HCT116 (cell line): ENCODE data around the gene SLC22A23. TPM values are rescaled to one million over a fixed set of nuclear protein-coding genes. Genes with fewer than 3 reads are reported as not detected.

Experiments used
- ATAC-seq: fragments of 200-7000 bp; cut with Tn5 transposase; 2 replicates; pipeline ENCODE4 v1.9.1; 2020; ENCODE audit warnings: mild to moderate bottlenecking, moderate library complexity
- BruUV-seq: library from RNA; stranded (reverse); fragments of 400-500 nt; replicated peaks from 2 replicates; lab custom pipeline; 2021; lab: Mats Ljungman, UMichigan
- CTCF ChIA-PET: fragments of 300-600 bp; sonication (Branson Sonifier 250); formaldehyde crosslinking; loops from one replicate; lab custom pipeline; 2021; ENCODE audit warnings: antibody characterized with exemption; lab: Charles Lee
- POLR2A ChIA-PET: fragments of 300-600, 350-600 bp; sonication (Branson Sonifier 250); formaldehyde crosslinking; loops from one replicate; lab custom pipeline; 2021; ENCODE audit warnings: antibody characterized with exemption; lab: Charles Lee
- RAD21 ChIA-PET, 2 experiments: fragments of 300-600 bp; sonication (Branson Sonifier 250); formaldehyde crosslinking; loops; one replicate each; lab custom pipeline; 2023; ENCODE audit warnings: low total read pairs in 2 of 2; ENCODE audit not compliant: uncharacterized antibody in 2 of 2, unreplicated experiment in 2 of 2, low non-redundant PET in 1 of 2; lab: Charles Lee
- DNase-seq: peaks from one replicate; pipeline ENCODE4 v3.0.0-alpha.2; 2010; ENCODE audit warnings: low read depth, low spot score
- H2AFZ ChIP-seq: fragments of 200-600 bp; shearing (Covaris generic), sonication (generic); 2 replicates; pipeline ENCODE4 v1.6.1; 2017; ENCODE audit warnings: low read depth, mixed run types, mixed read lengths, antibody characterized with exemption, low read length; ENCODE audit not compliant: poor library complexity, severe bottlenecking
- H3K27ac ChIP-seq: 2 replicates; pipeline ENCODE4 v1.5.1; 2012; ENCODE audit warnings: low read depth, low read length
- H3K27me3 ChIP-seq: fragments of 200-600 bp; sonication (generic); 2 replicates; pipeline ENCODE4 v1.6.1; 2016; ENCODE audit warnings: mixed run types, low read length, mixed read lengths; ENCODE audit not compliant: insufficient read depth
- H3K36me3 ChIP-seq, 2 experiments: fragments of 200-500 bp in 1 of 2; fragments of 200-600 bp in 1 of 2; sonication (Bioruptor generic) in 1 of 2; sonication (generic) in 1 of 2; 2 replicates each; pipeline versions ENCODE4 v1.5.1 to v1.6.1; 2014 to 2016; ENCODE audit warnings: low read length in 2 of 2, inconsistent platforms in 1 of 2, mixed read lengths in 1 of 2, mixed run types in 1 of 2; ENCODE audit not compliant: insufficient read depth in 2 of 2, control insufficient read depth in 1 of 2
- H3K4me1 ChIP-seq, 2 experiments: fragments of 200-600 bp in 1 of 2; sonication (generic) in 1 of 2; 2 replicates each; pipeline versions ENCODE4 v1.5.1 to v1.6.1; 2012 to 2017; ENCODE audit warnings: low read length in 2 of 2, inconsistent platforms in 1 of 2, mild to moderate bottlenecking in 1 of 2, mixed read lengths in 1 of 2, mixed run types in 1 of 2, moderate library complexity in 1 of 2; ENCODE audit not compliant: insufficient read depth in 2 of 2, control insufficient read depth in 1 of 2
- H3K4me2 ChIP-seq: fragments of 200-600 bp; sonication (generic); 2 replicates; pipeline ENCODE4 v1.6.1; 2017; ENCODE audit warnings: mixed run types, low read length, mixed read lengths
- H3K4me3 ChIP-seq, 2 experiments: fragments of 200-600 bp in 1 of 2; sonication (generic) in 1 of 2; replicated peaks in 1 of 2; 2 replicates each; pipeline ENCODE4 v1.5.1; 2011 to 2016; ENCODE audit warnings: low read length in 2 of 2, control low read depth in 1 of 2, low read depth in 1 of 2, mild to moderate bottlenecking in 1 of 2, mixed read lengths in 1 of 2, mixed run types in 1 of 2
- H3K79me2 ChIP-seq: fragments of 200-600 bp; sonication (generic); 2 replicates; pipeline ENCODE4 v1.6.1; 2017; ENCODE audit warnings: mild to moderate bottlenecking, mixed run types, low read length, moderate library complexity, mixed read lengths; ENCODE audit not compliant: insufficient read depth
- H3K9ac ChIP-seq: fragments of 200-600 bp; sonication (generic); 2 replicates; pipeline ENCODE4 v1.6.1; 2016; ENCODE audit warnings: low read length, mixed read lengths
- H3K9me2 ChIP-seq: fragments of 200-600 bp; sonication (generic), shearing (Covaris generic); 2 replicates; pipeline ENCODE4 v1.6.1; 2017; ENCODE audit warnings: mixed run types, mild to moderate bottlenecking, moderate library complexity; ENCODE audit not compliant: insufficient read depth
- H3K9me3 ChIP-seq, 2 experiments: fragments of 200-500 bp in 1 of 2; fragments of 200-600 bp in 1 of 2; sonication (Bioruptor generic) in 1 of 2; sonication (generic) in 1 of 2; 2 replicates each; pipeline ENCODE4 v1.6.1; 2014 to 2017; ENCODE audit warnings: low read length in 2 of 2, mixed read lengths in 2 of 2, inconsistent platforms in 1 of 2, low read depth in 1 of 2, mild to moderate bottlenecking in 1 of 2, mixed run types in 1 of 2, moderate library complexity in 1 of 2; ENCODE audit not compliant: control insufficient read depth in 1 of 2, insufficient read depth in 1 of 2
- H4K20me1 ChIP-seq: fragments of 200-600 bp; sonication (generic), shearing (Covaris generic); 2 replicates; pipeline ENCODE4 v1.6.1; 2017; ENCODE audit warnings: mixed run types, mild to moderate bottlenecking, moderate library complexity; ENCODE audit not compliant: insufficient read depth
- ATF3 ChIP-seq: IDR thresholded peaks from 2 replicates; pipeline ENCODE4 v1.6.1; 2012
- CBX3 ChIP-seq: IDR thresholded peaks from 2 replicates; pipeline ENCODE4 v1.6.1; 2012; ENCODE audit warnings: low read depth
- CTCF ChIP-seq, 3 experiments: fragments of 200-600 bp in 1 of 3; sonication (generic) in 1 of 3; IDR thresholded peaks in 2 of 3; conservative IDR thresholded peaks in 1 of 3; 2 replicates each; pipeline ENCODE4 v1.5.1; 2012 to 2017; ENCODE audit warnings: low read depth in 2 of 3, low read length in 2 of 3, antibody characterized with exemption in 1 of 3, borderline replicate concordance in 1 of 3, control low read depth in 1 of 3, mild to moderate bottlenecking in 1 of 3, mixed read lengths in 1 of 3, mixed run types in 1 of 3, moderate library complexity in 1 of 3; ENCODE audit not compliant: insufficient read depth in 1 of 3
- EGR1 ChIP-seq: IDR thresholded peaks from 2 replicates; pipeline ENCODE4 v1.6.1; 2012; ENCODE audit warnings: low read depth
- ELF1 ChIP-seq: IDR thresholded peaks from 2 replicates; pipeline ENCODE4 v1.6.1; 2012; ENCODE audit warnings: low read depth, borderline replicate concordance
- EZH2 ChIP-seq: fragments of 200-600 bp; sonication (generic); IDR thresholded peaks from 2 replicates; pipeline ENCODE4 v1.6.1; 2017; ENCODE audit warnings: antibody characterized with exemption, mixed run types
- EZH2phosphoT487 ChIP-seq: fragments of 200-600 bp; IDR thresholded peaks from 2 replicates; pipeline ENCODE4 v1.6.1; 2018; ENCODE audit warnings: antibody characterized with exemption, borderline replicate concordance
- JUND ChIP-seq: IDR thresholded peaks from 2 replicates; pipeline ENCODE4 v1.6.1; 2012
- POLR2A ChIP-seq: IDR thresholded peaks from 2 replicates; pipeline ENCODE4 v1.7.0; 2011; ENCODE audit warnings: borderline replicate concordance; ENCODE audit not compliant: insufficient read depth, insufficient read length; ENCODE audit errors: extremely low read depth
- POLR2AphosphoS5 ChIP-seq: IDR thresholded peaks from 2 replicates; pipeline ENCODE4 v1.6.1; 2011; ENCODE audit warnings: mild to moderate bottlenecking, low read depth, low read length, moderate library complexity
- RAD21 ChIP-seq: IDR thresholded peaks from 2 replicates; pipeline ENCODE4 v1.6.1; 2012; ENCODE audit warnings: low read depth, mild to moderate bottlenecking
- REST ChIP-seq: IDR thresholded peaks from 2 replicates; pipeline ENCODE4 v1.6.1; 2012; ENCODE audit warnings: low read depth
- SRF ChIP-seq: IDR thresholded peaks from 2 replicates; pipeline ENCODE4 v1.6.1; 2012; ENCODE audit warnings: low read depth
- TCF7L2 ChIP-seq: IDR thresholded peaks from 2 replicates; pipeline ENCODE4 v1.7.0; 2011; ENCODE audit warnings: borderline replicate concordance, inconsistent platforms; ENCODE audit not compliant: insufficient read depth, insufficient read length; ENCODE audit errors: extremely low read depth
- ZBTB33 ChIP-seq: IDR thresholded peaks from 2 replicates; pipeline ENCODE4 v1.6.1; 2011; ENCODE audit warnings: mild to moderate bottlenecking, low read length, moderate library complexity; ENCODE audit not compliant: insufficient replicate concordance; ENCODE audit errors: extremely low read depth
- ZFX ChIP-seq: fragments of 450-650 bp; IDR thresholded peaks from 2 replicates; pipeline ENCODE4 v1.6.1; 2017
- ZNF274 ChIP-seq: fragments of 200-500 bp; sonication (Bioruptor generic); IDR thresholded peaks from 2 replicates; pipeline ENCODE4 v1.6.1; 2014; ENCODE audit warnings: mild to moderate bottlenecking, low read depth, low read length, inconsistent platforms
- intact Hi-C: fragments of 100-400 bp; cut with micrococcal nuclease; formaldehyde crosslinking; loops from 2 replicates; pipeline ENCODE4 v1.10.0; 2022
- total RNA-seq: library from RNA; stranded (reverse); gene quantifications from one replicate; pipeline ENCODE4 v1.2.1, GENCODE V29; 2021; ENCODE audit not compliant: unreplicated experiment

The SLC22A23 gene
- total RNA-seq, 1 experiment from 2014 or later: 11.5 TPM

DNA sequence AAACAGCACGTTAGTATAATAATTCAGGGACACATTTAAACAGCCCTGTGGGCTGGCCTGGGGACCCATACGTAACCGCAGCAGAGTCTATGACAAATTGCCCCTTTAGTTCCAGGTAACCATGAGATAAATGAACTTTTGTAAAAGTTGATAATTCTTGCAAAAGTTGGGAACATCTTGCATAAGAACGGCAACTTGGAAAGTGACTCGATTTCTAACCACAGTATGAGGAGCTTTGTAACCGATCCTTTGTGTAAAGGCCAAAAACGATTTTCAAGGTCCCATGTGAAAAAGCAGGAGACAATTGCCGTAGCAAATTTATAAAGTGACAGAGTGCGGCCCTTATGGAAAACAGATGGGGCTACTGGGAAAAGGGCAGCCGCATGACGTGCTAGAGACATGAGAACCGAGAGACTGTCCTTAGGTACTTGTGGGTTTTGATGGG is 116.5 kb downstream of the SLC22A23 start:
- TF ChIP-seq JUND (no peak), REST (no peak), CBX3 (no peak), ZBTB33 (no peak), ATF3 (no peak), SRF (no peak), ZNF274 (no peak), EZH2phosphoT487 (no peak), POLR2AphosphoS5 (no peak), EZH2 (no peak), ELF1 (no peak), TCF7L2 (no peak), POLR2A (no peak), CTCF (IDR thresholded peaks at IDR 0.05 in 2 of 3, conservative IDR thresholded peaks at IDR 0.05 in 1 of 3; ENCODE audit: borderline replicate concordance in 1 of 3, insufficient read depth in 1 of 3, low read depth in 2 of 3, low read length in 2 of 3) (no peak), RAD21 (no peak), EGR1 (no peak), ZFX (no peak)
- H3K36me3 ChIP-seq: no peaks in the 10 kb centered on the region
- no peak overlapping the region for H3K4me3 ChIP-seq
- POLR2A ChIA-PET: no interaction called here
- H3K9me2 ChIP-seq: no peaks in the 10 kb centered on the region
- no peaks in the 10 kb centered on the region for H3K79me2 ChIP-seq
- RAD21 ChIA-PET: no interaction called here
- H3K9ac ChIP-seq: no peak overlapping the region
- no peak overlapping the region for H3K4me2 ChIP-seq
- no peaks in the 10 kb centered on the region for H3K9me3 ChIP-seq
- H2AFZ ChIP-seq: no peak overlapping the region
- H3K27me3 ChIP-seq: no peaks in the 10 kb centered on the region
- H3K4me1 ChIP-seq: peaks cover 19 to 29% of the 10 kb centered on the region in 2 experiments
- intact Hi-C loops: no loop called here
- ATAC-seq: no peak
- CTCF ChIA-PET: no interaction called here
- H4K20me1 ChIP-seq: no peaks in the 10 kb centered on the region
- no TSS peak for BruUV-seq
- DNase-seq: no peak
- no peak overlapping the region for H3K27ac ChIP-seq
